Muscle layer of colon (tissue), 2 donors: ENCODE measurements around the gene RASSF9.

ENCODE experiments used
- H3K27ac ChIP-seq: one replicate; pipeline ENCODE4 v1.7.0; 2013; ENCODE audit warnings: low read depth, mild to moderate bottlenecking, low read length, moderate library complexity
- H3K27me3 ChIP-seq, 2 donors: one replicate each; pipeline ENCODE4 v1.7.0; 2013; ENCODE audit warnings: low read length in 2 of 2, mild to moderate bottlenecking in 2 of 2; ENCODE audit not compliant: insufficient read depth in 2 of 2, control insufficient read depth in 1 of 2
- H3K36me3 ChIP-seq: one replicate; pipeline ENCODE4 v1.7.0; 2013; ENCODE audit warnings: mild to moderate bottlenecking, low read length; ENCODE audit not compliant: insufficient read depth
- H3K4me1 ChIP-seq: one replicate; pipeline ENCODE4 v1.7.0; 2013; ENCODE audit warnings: mild to moderate bottlenecking, low read length; ENCODE audit not compliant: insufficient read depth
- H3K4me3 ChIP-seq, 2 donors: one replicate each; pipeline ENCODE4 v1.7.0; 2013; ENCODE audit warnings: low read length in 2 of 2, low read depth in 1 of 2, mild to moderate bottlenecking in 1 of 2, moderate library complexity in 1 of 2
- H3K9ac ChIP-seq: one replicate; pipeline ENCODE4 v1.7.0; 2013; ENCODE audit warnings: low read length
- H3K9me3 ChIP-seq: one replicate; pipeline ENCODE4 v1.7.0; 2013; ENCODE audit warnings: mild to moderate bottlenecking, low read length
- donor health status: abdominal sarcoma.
- donor health status: Adenocarcinoma of cecum.

RASSF9 gene

DNA sequence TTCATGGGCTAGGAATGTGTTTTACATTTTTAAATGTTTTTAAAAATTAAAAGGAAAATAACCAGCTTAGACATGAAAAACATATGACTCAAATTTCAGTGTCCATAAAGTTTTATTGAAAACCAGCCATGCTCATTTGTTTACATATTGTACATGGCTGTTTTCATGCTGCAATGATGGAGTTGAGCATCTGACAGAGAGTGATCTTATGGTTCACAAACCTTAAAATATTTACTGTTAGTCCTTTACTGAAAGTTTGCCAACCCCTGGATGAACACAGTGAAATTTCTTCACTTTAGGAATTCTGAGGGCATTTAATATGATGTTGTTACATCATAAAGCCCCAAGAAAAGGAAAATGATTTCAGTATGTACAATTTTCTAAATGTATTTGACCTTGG is 16.1 kb downstream of the RASSF9 start:
- Histone ChIP-seq H3K36me3 (no peaks in the 10 kb centered on the region), H3K9ac (no peak overlapping the region), H3K27ac (no peak overlapping the region), H3K27me3 (no peaks in the 10 kb centered on the region), H3K9me3 (no peaks in the 10 kb centered on the region), H3K4me1 (no peaks in the 10 kb centered on the region), H3K4me3 (no peak overlapping the region)

- Histone ChIP-seq H3K27me3 (no peaks in the 10 kb centered on the region), H3K36me3 (no peaks in the 10 kb centered on the region), H3K4me3 (no peak overlapping the region), H3K9ac (no peak overlapping the region), H3K9me3 (no peaks in the 10 kb centered on the region), H3K4me1 (no peaks in the 10 kb centered on the region), H3K27ac (no peak overlapping the region)
These were observed 21.5 kb downstream of the RASSF9 start for GRCh38 chr12:85814741-85815140.

DNA sequence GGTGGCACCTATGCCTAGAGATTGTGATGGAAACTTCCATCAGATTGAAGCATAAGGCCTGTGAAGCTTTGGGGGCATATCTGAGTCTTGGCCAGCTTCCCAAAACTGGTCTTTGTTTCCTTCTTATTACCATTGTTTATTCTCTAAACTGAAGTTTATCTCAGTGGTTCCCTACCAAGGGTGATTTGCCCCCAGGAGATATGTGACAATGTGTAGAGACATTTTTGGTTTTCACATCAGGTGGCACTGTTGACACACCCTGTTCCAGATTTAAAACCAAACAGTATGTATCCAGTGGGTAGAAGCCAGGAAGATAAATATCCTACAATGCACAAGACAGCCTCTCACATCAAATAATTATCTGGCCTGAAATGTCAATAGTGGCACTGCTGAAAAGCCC is 22.1 kb downstream of the RASSF9 start:
- H3K27ac ChIP-seq = no peak overlapping the region

GRCh38 chr12:85809500-85809899 is 26.7 kb downstream of the RASSF9 start:
- H3K27me3 ChIP-seq = no peaks in the 10 kb centered on the region

More for the DNA sequence above, 22.1 kb downstream of the RASSF9 start:
- Histone ChIP-seq H3K9me3 (no peaks in the 10 kb centered on the region), H3K9ac (no peak overlapping the region), H3K4me1 (no peaks in the 10 kb centered on the region), H3K36me3 (no peaks in the 10 kb centered on the region), H3K4me3 (no peak overlapping the region), H3K27me3 (no peaks in the 10 kb centered on the region)

GRCh38 chr12:85807730-85808129 is 28.5 kb downstream of the RASSF9 start:
- H3K36me3 ChIP-seq = no peaks in the 10 kb centered on the region
- no peaks in the 10 kb centered on the region for H3K9me3 ChIP-seq
- no peaks in the 10 kb centered on the region for H3K4me1 ChIP-seq
- H3K4me3 ChIP-seq = no peak overlapping the region
- no peaks in the 10 kb centered on the region for H3K27me3 ChIP-seq
- no peak overlapping the region for H3K9ac ChIP-seq
- H3K27ac ChIP-seq = no peak overlapping the region

More at GRCh38 chr12:85809500-85809899, 26.7 kb downstream of the RASSF9 start:
- Histone ChIP-seq H3K9me3 (no peaks in the 10 kb centered on the region), H3K4me1 (no peaks in the 10 kb centered on the region), H3K27ac (no peak overlapping the region), H3K36me3 (no peaks in the 10 kb centered on the region), H3K9ac (no peak overlapping the region), H3K4me3 (no peak overlapping the region)

DNA sequence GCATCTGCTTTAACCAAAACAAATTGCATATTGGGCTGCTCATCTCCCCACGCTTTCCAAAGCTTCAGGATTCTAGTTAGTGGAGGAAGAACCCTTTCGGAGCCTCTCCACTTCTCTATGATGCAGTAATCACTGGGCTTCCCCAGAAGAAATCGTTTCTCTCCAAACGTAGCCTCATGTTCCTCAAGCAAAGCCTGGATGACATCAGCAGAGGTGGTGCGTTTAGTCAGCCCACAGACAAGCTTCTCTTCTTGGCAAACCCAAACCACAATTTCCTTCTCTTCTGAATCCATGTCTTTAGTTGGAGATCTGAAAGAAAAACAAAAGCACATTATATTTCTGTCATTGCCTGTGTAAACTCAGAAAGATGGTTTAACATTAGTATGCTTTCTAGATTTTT is 30.6 kb downstream of the RASSF9 start:
- H3K9me3 ChIP-seq = no peaks in the 10 kb centered on the region
- H3K4me3 ChIP-seq = no peak overlapping the region
- H3K27me3 ChIP-seq = no peaks in the 10 kb centered on the region
- no peak overlapping the region for H3K27ac ChIP-seq
- no peaks in the 10 kb centered on the region for H3K4me1 ChIP-seq
- no peaks in the 10 kb centered on the region for H3K36me3 ChIP-seq
- no peak overlapping the region for H3K9ac ChIP-seq

GRCh38 chr12:85804663-85805062 is 31.5 kb downstream of the RASSF9 start:
- no peaks in the 10 kb centered on the region for H3K9me3 ChIP-seq
- no peaks in the 10 kb centered on the region for H3K36me3 ChIP-seq
- H3K27me3 ChIP-seq = no peaks in the 10 kb centered on the region
- no peak overlapping the region for H3K27ac ChIP-seq
- H3K9ac ChIP-seq = no peak overlapping the region
- no peak overlapping the region for H3K4me3 ChIP-seq
- H3K4me1 ChIP-seq = no peaks in the 10 kb centered on the region

DNA sequence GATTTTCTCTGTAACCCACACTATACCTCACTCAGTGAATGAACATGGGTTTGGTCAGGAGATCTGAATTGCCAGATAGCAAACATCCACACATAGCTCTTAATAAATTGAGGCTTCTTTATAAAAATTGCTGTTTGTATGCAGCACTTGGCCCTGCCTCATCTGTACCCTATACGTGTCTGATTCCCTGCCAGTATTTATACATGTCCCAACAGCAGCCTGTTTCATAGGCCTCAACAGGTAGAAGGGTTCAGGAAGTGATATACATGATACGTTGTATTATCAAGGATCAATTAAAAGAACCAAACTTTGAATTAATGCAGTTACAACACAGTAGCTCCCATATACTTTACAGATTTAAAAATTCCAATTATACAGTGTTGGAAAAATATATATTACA is 32.3 kb downstream of the RASSF9 start:
- no peak overlapping the region for H3K9ac ChIP-seq
- H3K9me3 ChIP-seq = no peaks in the 10 kb centered on the region
- no peaks in the 10 kb centered on the region for H3K36me3 ChIP-seq
- H3K27me3 ChIP-seq = no peaks in the 10 kb centered on the region
- no peak overlapping the region for H3K27ac ChIP-seq
- no peaks in the 10 kb centered on the region for H3K4me1 ChIP-seq
- H3K4me3 ChIP-seq = no peak overlapping the region

- Histone ChIP-seq H3K27ac (no peak overlapping the region), H3K9ac (no peak overlapping the region), H3K36me3 (no peaks in the 10 kb centered on the region), H3K4me1 (no peaks in the 10 kb centered on the region), H3K27me3 (no peaks in the 10 kb centered on the region), H3K4me3 (no peak overlapping the region), H3K9me3 (no peaks in the 10 kb centered on the region)
These were observed 33.0 kb downstream of the RASSF9 start for GRCh38 chr12:85803231-85803630.

DNA sequence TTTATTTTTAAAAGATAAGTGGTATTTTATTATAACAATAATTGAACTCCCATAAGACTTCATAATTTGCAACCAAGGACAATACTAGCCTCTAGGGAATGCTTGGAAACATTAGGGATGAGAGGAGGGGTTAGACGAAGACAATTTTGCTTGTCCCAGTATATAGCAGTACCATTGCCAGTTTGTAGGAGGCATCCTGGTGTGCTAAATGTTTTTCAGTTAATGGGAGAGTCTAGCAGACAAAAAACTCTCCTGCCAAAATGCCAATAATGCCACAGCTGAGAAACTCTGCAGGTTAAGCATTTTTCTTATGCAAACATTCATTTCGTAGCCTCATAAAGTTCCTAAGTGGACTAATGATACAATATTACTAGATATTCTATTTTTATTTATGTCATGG is 38.1 kb downstream of the RASSF9 start:
- H3K27me3 ChIP-seq = no peaks in the 10 kb centered on the region
- no peaks in the 10 kb centered on the region for H3K4me1 ChIP-seq
- no peak overlapping the region for H3K4me3 ChIP-seq
- H3K27ac ChIP-seq = no peak overlapping the region
- H3K9ac ChIP-seq = no peak overlapping the region
- H3K9me3 ChIP-seq = no peaks in the 10 kb centered on the region
- no peaks in the 10 kb centered on the region for H3K36me3 ChIP-seq

GRCh38 chr12:85796001-85796400 is 40.2 kb downstream of the RASSF9 start:
- H3K9me3 ChIP-seq = no peaks in the 10 kb centered on the region
- no peak overlapping the region for H3K4me3 ChIP-seq
- no peak overlapping the region for H3K9ac ChIP-seq
- H3K4me1 ChIP-seq = no peaks in the 10 kb centered on the region
- H3K36me3 ChIP-seq = no peaks in the 10 kb centered on the region
- no peaks in the 10 kb centered on the region for H3K27me3 ChIP-seq
- H3K27ac ChIP-seq = no peak overlapping the region

DNA sequence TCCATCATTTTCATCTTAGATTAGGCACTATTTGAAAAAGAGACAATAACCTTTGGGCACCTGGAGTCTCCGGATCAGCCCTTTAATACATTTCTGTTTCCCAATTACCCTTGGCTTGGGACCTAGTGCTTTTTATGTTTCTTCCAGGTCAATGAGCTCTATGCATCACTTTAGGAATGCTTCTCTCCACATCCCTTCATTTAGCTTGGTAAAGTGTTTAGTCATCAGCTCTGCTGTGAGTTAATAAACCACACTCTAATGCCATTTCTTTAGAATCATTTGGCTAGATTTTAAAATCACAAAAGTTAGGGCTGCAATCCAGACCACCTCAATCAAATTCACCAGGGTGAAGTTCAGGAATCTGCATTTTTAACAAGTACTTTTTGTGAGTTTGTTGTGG is 41.7 kb downstream of the RASSF9 start:
- H3K27me3 ChIP-seq = no peaks in the 10 kb centered on the region
- no peaks in the 10 kb centered on the region for H3K4me1 ChIP-seq
- no peak overlapping the region for H3K27ac ChIP-seq
- no peaks in the 10 kb centered on the region for H3K36me3 ChIP-seq
- no peaks in the 10 kb centered on the region for H3K9me3 ChIP-seq
- no peak overlapping the region for H3K4me3 ChIP-seq
- H3K9ac ChIP-seq = no peak overlapping the region
